A549 (cell line): ENCODE data around the gene ZNF521.

Experiments used
- CEBPB ChIP-seq, 2 experiments: fragments of >200 bp in 1 of 2; sonication (Bioruptor Twin) in 1 of 2; formaldehyde crosslinking in 1 of 2; IDR thresholded peaks; 2 replicates each; pipeline ENCODE4 v1.6.1; 2012 to 2016
- CTCF ChIP-seq: fragments of >200 bp; sonication (Bioruptor Twin); formaldehyde crosslinking; IDR thresholded peaks from 3 replicates; pipeline ENCODE4 v1.5.1; 2016
- HES2 ChIP-seq: fragments of >200 bp; sonication (Bioruptor Twin); formaldehyde crosslinking; IDR thresholded peaks from 2 replicates; pipeline ENCODE4 v1.6.1; 2016
- POLR2A ChIP-seq: IDR thresholded peaks from 2 replicates; pipeline ENCODE4 v1.6.1; 2012; ENCODE audit warnings: mild to moderate bottlenecking, low read length
- REST ChIP-seq: fragments of 200-600 bp; sonication (generic); IDR thresholded peaks from 2 replicates; pipeline ENCODE4 v1.6.1; 2016; ENCODE audit warnings: antibody characterized with exemption, mild to moderate bottlenecking, moderate library complexity
- RNF2 ChIP-seq: fragments of 200-600 bp; sonication (generic); IDR thresholded peaks from 2 replicates; pipeline ENCODE4 v1.6.1; 2016; ENCODE audit warnings: low read depth, mild to moderate bottlenecking, antibody characterized with exemption, moderate library complexity, borderline replicate concordance
- USF2 ChIP-seq: fragments of 450-650 bp; IDR thresholded peaks from 2 replicates; pipeline ENCODE4 v1.6.1; 2014; ENCODE audit warnings: antibody characterized with exemption

GRCh38 chr18:25360301-25360899 is 8.4 kb upstream of the ZNF521 start:
- TF ChIP-seq REST (no peak), HES2 (no peak), USF2 (no peak), RNF2 (no peak), CTCF (no peak), POLR2A (no peak), CEBPB (IDR thresholded peaks at IDR 0.05) (no peak)
